Measurements from ENCODE around the gene P2RY14.
"Not testable (repeated sequence)": the region's sequence is repeated elsewhere in the genome, so short reads cannot be mapped to it uniquely, and the experiment has no call there.

The P2RY14 gene

DNA sequence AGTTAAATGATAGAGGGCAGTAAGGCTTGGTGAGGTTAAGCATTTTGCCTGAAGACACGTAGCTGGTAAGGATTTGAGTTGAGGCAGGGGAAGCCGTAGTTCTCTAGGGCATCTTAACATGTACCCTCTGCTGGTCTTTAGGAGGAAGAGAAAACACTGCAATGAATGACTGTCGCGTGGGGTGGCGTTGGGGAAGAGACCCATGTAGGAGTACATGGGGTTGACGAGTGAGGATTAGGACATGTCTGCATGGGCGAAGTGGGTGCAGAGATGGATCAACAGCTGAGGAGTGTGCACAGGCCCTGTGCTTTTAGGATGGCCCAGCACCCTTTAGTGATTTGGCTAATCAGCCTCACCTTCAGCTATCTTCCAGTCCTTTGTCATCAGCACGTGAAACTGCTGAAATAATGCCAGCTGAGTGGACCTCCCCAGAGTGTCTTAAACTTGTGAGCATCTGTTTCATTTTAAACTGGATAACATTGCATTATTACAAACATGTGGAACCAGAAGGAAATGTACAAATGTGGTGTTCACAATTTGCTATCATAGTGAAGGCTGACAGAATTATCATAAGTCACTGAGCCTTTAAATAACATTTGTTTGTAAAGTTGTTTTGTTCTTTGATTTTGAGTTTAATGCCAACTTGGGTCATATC lies 15.3 kb downstream of the P2RY14 start:
- DNase-seq (ENCODE audit: low read depth), result no peak

DNA sequence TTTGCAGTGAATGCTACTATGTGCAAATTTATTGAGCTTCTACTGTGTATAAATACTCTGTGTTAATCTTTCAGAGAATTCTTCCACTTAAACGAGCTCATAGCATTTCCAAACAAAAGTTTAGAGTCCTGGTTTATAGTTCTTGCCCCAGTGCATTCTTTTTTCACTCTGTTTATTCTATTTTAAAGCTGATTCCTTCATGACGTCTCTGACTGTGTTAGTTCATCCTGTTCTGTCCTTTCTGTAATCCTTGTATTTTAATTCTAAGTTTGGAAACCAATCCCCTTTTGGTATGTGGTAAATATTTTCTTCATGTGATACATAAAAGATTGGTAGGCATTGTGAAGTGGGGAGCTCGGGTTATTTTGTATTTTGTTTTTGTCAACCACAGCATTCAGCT lies 18.7 kb downstream of the P2RY14 start:
- DNase-seq (ENCODE audit: low read depth), result no peak

GRCh38 chr3:151256749-151257148 lies 21.6 kb downstream of the P2RY14 start:
- no peak for DNase-seq (ENCODE audit: low read depth)

DNA sequence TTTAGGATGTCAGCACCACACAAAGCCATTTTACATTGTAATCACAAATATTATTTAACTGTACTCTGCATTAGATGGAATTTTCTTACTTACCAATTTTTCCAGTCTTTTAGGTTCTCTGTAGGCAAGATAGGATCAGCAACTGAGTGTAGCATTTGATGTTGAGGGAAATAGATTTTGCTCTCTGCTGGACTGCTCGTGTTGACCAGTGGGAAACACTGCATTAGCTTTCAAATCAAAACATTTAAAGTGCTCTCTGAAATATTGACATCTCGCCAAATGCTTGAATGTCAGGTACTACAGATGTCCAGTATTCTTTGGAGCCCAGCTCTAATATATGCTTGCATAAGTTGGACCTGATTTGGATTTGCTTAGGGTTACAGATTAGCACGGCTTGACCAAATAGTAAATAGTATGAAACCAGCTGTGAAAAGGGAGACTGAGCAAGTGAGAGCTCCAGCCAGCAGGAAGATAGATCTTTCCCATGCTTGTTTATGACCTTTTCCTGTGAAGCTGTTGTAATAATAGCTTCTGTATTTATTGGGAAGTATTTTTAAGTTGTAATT lies 29.5 kb downstream of the P2RY14 start:
- no peak for DNase-seq (ENCODE audit: low read depth)

GRCh38 chr3:151242006-151242405 lies 36.3 kb downstream of the P2RY14 start:
- not testable (repeated sequence) for DNase-seq (ENCODE audit: low read depth)

- DNase-seq (ENCODE audit: low read depth), result no peak
Measured at GRCh38 chr3:151236736-151237135, 41.6 kb downstream of the P2RY14 start.

DNA sequence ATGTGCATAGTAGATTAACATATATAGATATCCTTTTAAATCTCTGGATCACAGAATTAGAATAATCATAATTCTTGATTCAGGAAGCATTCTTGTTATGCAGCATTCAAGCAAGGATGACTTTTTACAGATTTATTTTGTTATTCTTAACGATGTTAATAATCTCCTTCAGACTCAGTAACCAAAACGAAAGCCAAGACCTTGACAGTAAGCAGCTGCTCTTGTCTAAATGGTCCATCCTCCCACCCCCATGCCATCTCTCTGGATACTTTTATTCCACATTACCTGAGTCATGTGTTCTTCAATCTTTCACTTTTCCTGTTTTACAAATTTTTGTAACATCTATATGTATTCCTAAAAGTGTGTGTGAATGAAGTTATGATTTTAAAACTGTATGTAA lies 42.0 kb downstream of the P2RY14 start:
- DNase-seq (ENCODE audit: low read depth), result no peak

DNA sequence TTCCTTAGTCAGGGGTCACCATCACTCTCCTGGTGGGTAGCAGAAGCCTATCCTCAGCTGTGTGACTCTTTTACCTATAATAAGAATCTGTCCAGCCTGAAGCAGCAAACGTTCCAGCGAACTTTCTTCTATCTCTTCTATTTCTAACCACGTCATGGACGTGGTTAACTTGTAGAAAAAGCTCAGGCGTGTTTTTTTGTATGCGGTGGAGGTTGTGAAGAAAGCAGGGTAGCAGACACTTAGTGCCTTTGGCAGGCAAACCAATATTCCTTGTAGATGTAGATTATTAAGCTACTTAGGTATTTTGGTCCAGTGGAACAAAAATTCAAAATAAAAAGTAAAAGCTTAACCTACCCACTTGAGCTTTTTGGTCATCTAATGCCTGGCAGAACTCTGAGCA lies 43.5 kb downstream of the P2RY14 start:
- DNase-seq (ENCODE audit: low read depth), result no peak

GRCh38 chr3:151232991-151233390 lies 45.4 kb downstream of the P2RY14 start:
- DNase-seq (ENCODE audit: low read depth), result no peak

GRCh38 chr3:151232403-151232802 lies 45.9 kb downstream of the P2RY14 start:
- not testable (repeated sequence) for DNase-seq (ENCODE audit: low read depth)

- no peak for DNase-seq (ENCODE audit: low read depth)
Measured at GRCh38 chr3:151230646-151231045, 47.7 kb downstream of the P2RY14 start.

DNA sequence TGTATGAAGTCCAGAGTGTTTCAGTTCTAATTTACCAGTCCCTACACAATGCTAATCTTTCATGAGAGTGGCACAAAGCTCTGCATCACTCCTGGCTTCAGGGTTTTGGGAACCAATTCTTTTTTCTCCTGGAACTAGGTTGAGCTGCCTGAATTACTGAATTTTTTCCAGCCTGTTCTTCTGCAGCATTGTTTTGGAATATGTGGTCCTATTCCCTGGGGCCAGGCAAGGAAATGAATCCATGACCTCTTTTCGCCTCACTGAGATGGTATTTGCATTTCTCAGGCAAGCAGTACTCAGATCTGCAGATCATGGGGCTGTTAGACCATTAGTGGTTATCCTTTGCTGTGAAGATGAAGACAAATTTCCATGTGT lies 49.7 kb downstream of the P2RY14 start:
- no peak for DNase-seq (ENCODE audit: low read depth)

- DNase-seq (ENCODE audit: low read depth), result peak; percentile 75
Measured at GRCh38 chr3:151227807-151228665, 50.3 kb downstream of the P2RY14 start.

DNA sequence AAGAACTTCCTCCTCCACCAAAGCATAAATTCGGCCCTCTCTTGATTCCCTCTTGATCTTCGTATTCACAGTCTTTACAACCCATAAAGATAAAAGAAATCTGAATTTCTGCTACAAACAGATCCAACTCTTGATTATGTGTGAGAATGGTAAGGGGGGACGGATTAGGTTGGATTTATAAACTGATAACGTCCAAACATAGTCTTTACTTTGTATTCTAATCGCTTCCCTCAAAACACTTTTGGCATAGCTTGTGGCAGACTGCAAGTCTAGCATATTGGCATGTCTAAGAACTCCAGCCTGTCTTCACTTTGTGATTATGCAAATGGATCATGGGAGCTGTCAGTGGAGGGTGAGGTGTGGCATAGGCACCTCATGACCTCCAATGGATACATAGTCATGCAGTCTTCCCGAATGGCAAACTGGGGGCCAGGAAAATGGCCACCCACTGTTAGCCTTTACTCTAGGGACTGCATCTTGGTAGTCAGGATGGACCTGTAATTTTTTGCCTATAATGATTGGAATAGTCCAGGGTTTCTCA lies 51.0 kb downstream of the P2RY14 start:
- no peak for DNase-seq (ENCODE audit: low read depth)

- no peak for DNase-seq (ENCODE audit: low read depth)
Measured at GRCh38 chr3:151226825-151227224, 51.5 kb downstream of the P2RY14 start.

GRCh38 chr3:151226088-151226563 lies 52.2 kb downstream of the P2RY14 start:
- no peak for DNase-seq (ENCODE audit: low read depth)

DNA sequence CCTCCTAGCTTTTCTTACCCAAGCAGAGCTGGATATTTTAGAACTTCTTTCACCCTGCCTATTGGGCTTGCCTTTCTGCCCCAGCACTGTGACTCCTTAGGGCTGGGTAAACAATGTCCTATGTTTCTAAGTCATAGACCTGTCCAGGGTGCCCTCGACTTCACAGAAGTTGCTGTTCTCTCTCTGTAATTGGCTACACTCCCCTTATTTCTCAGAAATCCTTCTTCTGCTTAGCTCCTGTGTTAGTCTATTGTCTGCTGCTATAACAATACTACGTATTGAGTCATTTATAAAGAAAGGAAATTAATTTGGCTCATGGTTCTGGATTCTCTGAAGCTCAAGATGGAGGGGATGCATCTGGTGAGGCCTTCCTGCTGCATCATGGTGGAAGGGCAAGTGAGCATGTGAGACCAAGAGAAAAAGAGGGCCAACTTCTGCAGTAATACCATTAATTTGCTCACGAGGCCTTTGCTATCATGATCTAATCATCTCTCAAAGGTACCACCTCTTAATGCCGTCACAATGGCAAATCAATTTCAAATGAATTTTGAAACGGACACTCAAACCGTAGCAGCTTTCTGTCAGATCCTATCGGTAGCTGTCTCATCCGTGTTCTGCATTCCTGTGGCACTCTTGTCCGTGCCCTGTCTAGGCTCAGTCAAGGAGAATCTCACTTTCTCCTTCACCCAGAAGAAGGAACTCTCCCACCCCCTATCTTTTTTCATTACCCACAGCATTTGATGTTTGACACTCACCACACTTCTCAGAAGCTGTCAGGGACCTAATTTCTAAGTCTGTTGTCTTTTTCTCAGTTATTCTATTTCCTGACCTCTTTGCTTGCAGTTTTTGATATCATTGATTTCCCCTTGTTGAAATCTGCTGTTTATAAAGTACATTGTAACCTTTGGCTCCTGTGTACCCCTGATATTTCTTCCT lies 53.0 kb downstream of the P2RY14 start:
- no peak for DNase-seq (ENCODE audit: low read depth)

DNA sequence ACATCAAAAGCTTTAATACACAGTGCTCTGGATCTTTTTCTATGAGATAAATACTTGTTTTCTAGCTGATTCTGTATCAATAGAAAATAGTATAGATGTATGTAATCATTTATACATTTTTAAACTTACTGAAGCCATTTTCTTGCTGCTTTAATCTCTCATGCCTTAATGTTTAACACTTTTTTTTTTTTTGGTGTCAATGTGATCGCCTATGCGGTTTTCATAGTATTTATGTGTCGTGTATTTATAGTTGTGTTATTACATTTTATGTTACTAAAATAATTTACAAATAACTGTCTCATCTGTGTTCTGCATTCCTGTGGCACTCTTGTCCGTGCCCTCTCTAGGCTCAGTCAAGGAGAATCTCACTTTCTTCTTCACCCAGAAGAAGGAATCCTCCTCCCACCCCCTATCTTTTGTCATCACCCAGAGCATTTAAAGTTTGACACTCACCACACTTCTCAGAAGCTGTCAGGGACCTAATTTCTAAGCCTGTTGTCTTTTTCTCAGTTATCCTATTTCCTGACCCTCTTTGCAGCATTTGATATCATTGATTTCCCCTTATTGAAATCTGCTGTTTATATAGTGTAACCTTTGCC lies 54.0 kb downstream of the P2RY14 start:
- no peak for DNase-seq (ENCODE audit: low read depth)

GRCh38 chr3:151219056-151219455 lies 59.3 kb downstream of the P2RY14 start:
- DNase-seq (ENCODE audit: low read depth), result no peak

- DNase-seq (ENCODE audit: low read depth), result no peak
Measured at GRCh38 chr3:151218136-151218535, 60.2 kb downstream of the P2RY14 start.
